Duodenal mucosa (tissue), 2 donors: ENCODE measurements around the gene MAP3K6.

Experiments used
- H3K27ac ChIP-seq: one replicate; pipeline ENCODE4 v1.7.0; 2013; ENCODE audit warnings: low read depth, low read length
- H3K27me3 ChIP-seq, 2 donors: one replicate each; pipeline ENCODE4 v1.7.0; 2013; ENCODE audit warnings: low read length in 2 of 2, control low read depth in 1 of 2; ENCODE audit not compliant: insufficient read depth in 2 of 2, control insufficient read depth in 1 of 2
- H3K36me3 ChIP-seq, 2 donors: one replicate each; pipeline ENCODE4 v1.7.0; 2013; ENCODE audit warnings: low read length in 2 of 2, control low read depth in 1 of 2; ENCODE audit not compliant: insufficient read depth in 2 of 2, control insufficient read depth in 1 of 2
- H3K4me1 ChIP-seq, 2 donors: one replicate each; pipeline ENCODE4 v1.7.0; 2013; ENCODE audit warnings: low read length in 2 of 2, control low read depth in 1 of 2; ENCODE audit not compliant: insufficient read depth in 2 of 2, control insufficient read depth in 1 of 2
- H3K4me3 ChIP-seq, 2 donors: one replicate each; pipeline ENCODE4 v1.7.0; 2013; ENCODE audit warnings: low read length in 2 of 2, low read depth in 1 of 2
- H3K9ac ChIP-seq, 2 donors: one replicate each; pipeline ENCODE4 v1.7.0; 2013; ENCODE audit warnings: low read length in 2 of 2, low read depth in 1 of 2
- H3K9me3 ChIP-seq, 2 donors: one replicate each; pipeline ENCODE4 v1.7.0; 2013; ENCODE audit warnings: low read length in 2 of 2, control low read depth in 1 of 2; ENCODE audit not compliant: control insufficient read depth in 1 of 2

MAP3K6 gene

DNA sequence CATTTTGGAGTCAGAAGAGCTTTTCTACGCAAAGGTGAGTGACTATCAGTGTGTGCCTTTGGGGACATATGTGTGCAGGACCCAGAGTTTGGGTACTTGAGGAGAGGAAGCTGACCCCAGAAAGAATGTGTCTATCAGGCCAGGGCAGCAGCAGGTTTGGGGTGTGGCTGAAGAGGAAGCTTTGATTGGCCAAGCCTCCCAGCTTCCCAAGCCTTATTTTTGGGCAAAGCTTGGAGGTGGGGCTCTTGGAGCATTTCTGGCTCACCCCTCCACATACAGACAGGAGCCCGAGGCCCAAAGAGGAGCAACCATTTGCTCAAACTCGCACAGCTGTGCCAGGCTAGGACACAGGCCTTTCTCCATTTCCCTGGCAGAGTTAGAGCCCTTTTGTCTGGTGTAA, 30.3 kb upstream of the MAP3K6 start:
- Histone ChIP-seq H3K9ac (no peak overlapping the region), H3K4me1 (peaks cover under 1 to 7% of the 10 kb centered on the region in 2 donors), H3K36me3 (no peaks in the 10 kb centered on the region), H3K9me3 (no peaks in the 10 kb centered on the region), H3K27ac (no peak overlapping the region), H3K4me3 (no peak overlapping the region), H3K27me3 (no peaks in the 10 kb centered on the region)

DNA sequence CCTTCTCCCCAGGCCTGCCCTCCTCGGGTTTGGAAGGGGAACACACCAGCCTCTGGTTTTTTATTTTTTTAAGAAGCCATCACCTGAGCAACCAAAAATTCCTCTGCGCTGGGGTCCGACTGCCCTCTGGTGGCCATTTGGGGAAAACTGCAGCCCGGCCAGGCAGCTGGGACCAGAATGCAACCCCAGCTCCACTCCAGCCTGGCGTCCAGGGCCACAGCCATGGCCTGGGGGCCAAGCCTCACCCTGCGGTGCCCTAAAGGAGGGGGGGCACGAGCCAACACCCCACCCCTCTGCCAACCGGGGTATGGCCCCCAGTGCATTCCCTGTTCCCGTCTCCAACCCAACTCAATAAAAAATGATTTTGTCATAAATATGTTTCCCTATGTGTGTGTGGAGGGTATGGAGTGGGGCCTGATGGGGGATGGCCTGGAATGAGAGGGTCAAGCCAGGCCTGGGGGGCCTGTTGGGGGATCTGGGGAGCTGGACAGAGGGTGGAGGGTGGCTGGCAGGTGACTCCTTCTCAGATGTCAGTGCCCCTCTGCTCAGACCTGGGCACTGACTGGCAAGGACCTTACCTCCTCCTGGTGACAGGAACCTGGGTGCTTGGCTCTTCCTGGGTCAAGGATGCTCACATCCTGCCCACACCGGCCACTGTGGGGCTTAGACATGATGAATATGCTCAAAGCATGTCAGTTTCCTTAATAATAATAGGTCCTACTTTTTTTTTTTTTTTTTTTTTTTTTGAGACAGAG, 28.9 kb upstream of the MAP3K6 start:
- H3K4me3 ChIP-seq, result no peak overlapping the region
- H3K9me3 ChIP-seq, result no peaks in the 10 kb centered on the region
- H3K36me3 ChIP-seq, result no peaks in the 10 kb centered on the region
- no peaks in the 10 kb centered on the region for H3K27me3 ChIP-seq
- no peak overlapping the region for H3K27ac ChIP-seq
- peaks cover 7 to 16% of the 10 kb centered on the region in 2 donors for H3K4me1 ChIP-seq
- H3K9ac ChIP-seq, result no peak overlapping the region

DNA sequence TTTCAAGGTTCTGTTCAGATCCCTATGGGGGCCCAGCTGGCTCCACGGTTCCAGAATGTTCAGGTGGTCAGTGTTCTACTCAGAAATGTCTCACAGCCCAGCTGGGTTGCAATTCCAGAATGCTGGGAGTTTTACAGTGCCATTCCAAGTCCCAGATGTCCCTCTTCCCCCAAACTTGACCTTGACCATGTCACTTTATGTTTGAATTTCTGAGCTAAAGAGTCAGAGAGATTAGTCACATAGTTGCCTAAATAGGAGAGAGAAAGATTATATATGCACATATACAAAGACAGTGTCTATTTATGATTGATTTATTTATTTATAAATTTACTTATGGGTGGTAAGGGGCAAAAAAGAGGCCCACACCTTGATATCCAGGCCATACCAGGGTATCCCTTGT, 28.2 kb upstream of the MAP3K6 start:
- Histone ChIP-seq H3K27me3 (no peaks in the 10 kb centered on the region), H3K27ac (no peak overlapping the region), H3K4me1 (peaks cover 7 to 16% of the 10 kb centered on the region in 2 donors), H3K4me3 (no peak overlapping the region), H3K9me3 (no peaks in the 10 kb centered on the region), H3K9ac (no peak overlapping the region), H3K36me3 (no peaks in the 10 kb centered on the region)

DNA sequence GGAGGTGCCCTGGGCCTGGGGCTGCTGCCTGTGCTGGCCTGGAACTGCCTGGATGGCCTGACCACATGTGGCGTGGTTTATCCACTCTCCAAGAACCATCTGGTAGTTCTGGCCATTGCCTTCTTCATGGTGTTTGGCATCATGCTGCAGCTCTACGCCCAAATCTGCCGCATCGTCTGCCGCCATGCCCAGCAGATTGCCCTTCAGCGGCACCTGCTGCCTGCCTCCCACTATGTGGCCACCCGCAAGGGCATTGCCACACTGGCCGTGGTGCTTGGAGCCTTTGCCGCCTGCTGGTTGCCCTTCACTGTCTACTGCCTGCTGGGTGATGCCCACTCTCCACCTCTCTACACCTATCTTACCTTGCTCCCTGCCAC, 27.5 kb upstream of the MAP3K6 start:
- H3K27me3 ChIP-seq, result no peaks in the 10 kb centered on the region
- no peaks in the 10 kb centered on the region for H3K36me3 ChIP-seq
- no peak overlapping the region for H3K9ac ChIP-seq
- H3K4me1 ChIP-seq, result peaks cover 7 to 16% of the 10 kb centered on the region in 2 donors
- H3K4me3 ChIP-seq, result no peak overlapping the region
- no peaks in the 10 kb centered on the region for H3K9me3 ChIP-seq
- H3K27ac ChIP-seq, result no peak overlapping the region

DNA sequence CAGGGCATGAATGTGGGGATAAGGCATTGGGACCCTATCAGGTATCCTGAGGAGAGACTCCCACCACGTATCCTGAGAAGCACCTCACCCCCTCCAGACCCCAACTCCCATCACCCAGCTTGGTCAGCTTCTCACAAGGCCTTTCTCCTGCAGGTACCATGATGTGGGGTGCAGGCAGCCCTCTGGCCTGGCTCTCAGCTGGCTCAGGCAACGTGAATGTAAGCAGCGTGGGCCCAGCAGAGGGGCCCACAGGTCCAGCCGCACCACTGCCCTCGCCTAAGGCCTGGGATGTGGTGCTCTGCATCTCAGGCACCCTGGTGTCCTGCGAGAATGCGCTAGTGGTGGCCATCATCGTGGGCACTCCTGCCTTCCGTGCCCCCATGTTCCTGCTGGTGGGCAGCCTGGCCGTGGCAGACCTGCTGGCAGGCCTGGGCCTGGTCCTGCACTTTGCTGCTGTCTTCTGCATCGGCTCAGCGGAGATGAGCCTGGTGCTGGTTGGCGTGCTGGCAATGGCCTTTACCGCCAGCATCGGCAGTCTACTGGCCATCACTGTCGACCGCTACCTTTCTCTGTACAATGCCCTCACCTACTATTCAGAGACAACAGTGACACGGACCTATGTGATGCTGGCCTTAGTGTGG, 27.0 kb upstream of the MAP3K6 start:
- H3K4me3 ChIP-seq, result no peak overlapping the region
- H3K9me3 ChIP-seq, result no peaks in the 10 kb centered on the region
- no peaks in the 10 kb centered on the region for H3K36me3 ChIP-seq
- no peaks in the 10 kb centered on the region for H3K27me3 ChIP-seq
- H3K27ac ChIP-seq, result no peak overlapping the region
- H3K4me1 ChIP-seq, result peaks cover 7 to 16% of the 10 kb centered on the region in 2 donors
- no peak overlapping the region for H3K9ac ChIP-seq

DNA sequence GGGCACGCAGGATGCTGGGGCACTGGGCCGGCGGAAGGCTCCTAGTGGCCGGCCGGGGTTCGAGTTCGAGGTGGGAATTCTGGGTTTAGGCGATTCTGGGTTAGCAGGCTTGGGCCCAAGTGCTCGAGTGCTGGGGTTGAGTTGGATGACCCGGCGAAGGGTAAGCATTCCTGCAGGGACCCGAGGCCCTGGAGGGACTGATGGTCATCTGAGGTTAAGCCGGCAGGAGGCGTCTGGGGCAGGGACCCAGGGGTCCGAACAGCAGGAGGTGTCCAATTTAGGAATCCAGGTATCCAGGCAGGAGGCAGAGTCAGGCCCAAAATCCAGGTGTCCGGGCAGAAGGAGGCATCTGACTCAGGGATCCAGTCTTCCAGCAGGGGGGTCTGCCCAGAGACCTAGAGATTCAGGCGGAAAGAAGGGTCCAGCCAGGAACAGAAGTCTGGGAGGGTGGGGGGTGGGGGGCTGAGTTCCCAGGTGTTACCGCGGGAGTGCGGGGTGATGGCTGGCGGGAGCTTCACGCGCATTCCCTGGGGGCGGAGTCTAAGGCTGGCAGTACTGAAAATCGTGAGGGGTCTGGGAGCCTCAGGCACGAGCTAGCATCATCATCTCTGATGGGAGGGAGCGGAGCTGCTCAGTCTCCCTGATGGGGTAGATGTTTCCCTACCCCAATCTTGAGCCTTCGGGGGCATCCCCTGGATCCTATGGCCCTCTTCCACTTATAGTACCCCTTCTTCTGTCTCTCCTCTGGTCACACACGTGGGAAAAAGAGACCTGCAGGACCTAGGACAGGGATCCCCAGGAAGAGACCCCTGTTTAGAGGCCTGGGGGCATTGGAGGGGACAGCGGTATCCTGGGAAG, 26.2 kb upstream of the MAP3K6 start:
- Histone ChIP-seq H3K27me3 (no peaks in the 10 kb centered on the region), H3K4me3 (peak overlapping the region; percentile 56 to 63)

DNA sequence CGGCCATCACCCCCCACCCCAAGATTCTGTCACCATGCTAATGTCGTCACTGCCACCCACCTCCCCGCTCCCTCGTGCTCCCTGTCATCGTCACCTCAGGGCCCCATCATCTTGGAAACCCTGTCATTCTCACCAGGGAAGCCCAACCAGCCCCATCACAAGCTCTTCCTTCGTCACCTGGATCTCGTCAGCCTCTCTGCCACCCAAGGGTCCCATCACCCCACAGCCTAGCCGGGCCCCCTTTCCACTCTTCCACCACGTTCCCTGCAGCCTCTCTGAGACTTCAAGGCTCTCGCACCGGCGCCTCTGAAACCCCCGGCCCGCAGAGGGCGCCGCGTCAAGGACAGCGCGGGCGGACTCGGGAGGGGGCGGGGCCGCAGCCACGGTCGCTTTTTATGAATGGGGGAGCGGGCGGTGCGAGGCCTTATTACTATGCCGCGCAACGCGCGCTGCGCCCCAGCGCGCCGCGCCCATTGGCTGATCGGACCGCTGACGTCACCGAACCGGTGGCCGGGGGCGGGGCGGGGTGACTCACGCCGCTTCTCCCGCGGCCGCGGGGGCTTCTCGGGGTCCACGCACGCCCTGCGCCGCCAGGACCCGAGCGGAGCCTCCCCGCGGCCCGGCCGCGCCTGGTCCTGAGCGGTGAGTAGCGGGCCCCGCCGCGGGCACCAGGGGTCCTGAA, 25.5 kb upstream of the MAP3K6 start, which contains the start of gene GPR3:
Gene GPR3, plus strand, starts transcription at position 527 of the 682 bp plus-strand sequence. CDS start 1,177 bp downstream, outside the sequence.
- H3K9ac ChIP-seq, result peak within 1 kb of the TSS; percentile 33 to 39
- no peak within 1 kb of the TSS for H3K27ac ChIP-seq
- H3K4me3 ChIP-seq, result peak within 1 kb of the TSS; percentile 57 to 71
- no peaks in the 10 kb centered on the region for H3K9me3 ChIP-seq
- H3K36me3 ChIP-seq, result no peaks in the 10 kb centered on the region
- H3K27me3 ChIP-seq, result no peaks in the 10 kb centered on the region
- H3K4me1 ChIP-seq, result peaks cover 10 to 16% of the 10 kb centered on the region in 2 donors

More for the DNA sequence above, 26.2 kb upstream of the MAP3K6 start:
- H3K4me1 ChIP-seq, result peaks cover 10 to 16% of the 10 kb centered on the region in 2 donors
- no peak overlapping the region for H3K27ac ChIP-seq
- no peaks in the 10 kb centered on the region for H3K36me3 ChIP-seq
- H3K9me3 ChIP-seq, result no peaks in the 10 kb centered on the region
- peak overlapping the region; percentile 18 to 33 for H3K9ac ChIP-seq

DNA sequence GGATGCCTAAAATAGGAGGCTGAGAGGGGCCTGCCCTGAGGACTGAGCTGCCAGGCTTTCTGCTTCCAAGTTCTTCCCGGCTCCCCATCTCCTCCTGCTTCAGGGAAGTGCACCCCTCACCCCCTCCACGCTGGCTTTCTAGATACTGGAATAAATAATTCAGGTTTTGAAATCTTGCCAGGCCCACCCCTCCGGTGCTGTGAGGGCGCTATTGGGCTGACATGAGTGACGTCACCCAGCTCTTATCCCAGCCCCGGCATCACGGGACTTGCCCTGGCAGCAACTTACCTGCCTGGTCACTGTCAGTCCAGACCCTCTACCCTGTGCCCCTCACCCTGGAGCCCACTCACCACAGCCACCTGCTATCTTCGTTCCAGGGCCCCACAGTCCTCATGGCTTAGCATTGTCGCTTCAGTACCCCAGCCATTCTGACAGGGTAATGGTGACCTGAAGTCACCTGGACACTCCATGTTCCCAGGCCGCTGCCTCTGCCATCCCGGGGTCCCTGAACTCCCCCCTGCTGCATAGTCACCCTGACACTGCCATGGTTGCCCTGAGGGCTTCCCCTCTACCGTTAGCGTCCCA, 24.8 kb upstream of the MAP3K6 start:
- no peaks in the 10 kb centered on the region for H3K27me3 ChIP-seq
- H3K27ac ChIP-seq, result no peak overlapping the region
- no peaks in the 10 kb centered on the region for H3K36me3 ChIP-seq
- peak overlapping the region; percentile 20 to 39 for H3K9ac ChIP-seq
- peaks cover 10 to 16% of the 10 kb centered on the region in 2 donors for H3K4me1 ChIP-seq
- peak overlapping the region; percentile 57 to 71 for H3K4me3 ChIP-seq
- H3K9me3 ChIP-seq, result no peaks in the 10 kb centered on the region

DNA sequence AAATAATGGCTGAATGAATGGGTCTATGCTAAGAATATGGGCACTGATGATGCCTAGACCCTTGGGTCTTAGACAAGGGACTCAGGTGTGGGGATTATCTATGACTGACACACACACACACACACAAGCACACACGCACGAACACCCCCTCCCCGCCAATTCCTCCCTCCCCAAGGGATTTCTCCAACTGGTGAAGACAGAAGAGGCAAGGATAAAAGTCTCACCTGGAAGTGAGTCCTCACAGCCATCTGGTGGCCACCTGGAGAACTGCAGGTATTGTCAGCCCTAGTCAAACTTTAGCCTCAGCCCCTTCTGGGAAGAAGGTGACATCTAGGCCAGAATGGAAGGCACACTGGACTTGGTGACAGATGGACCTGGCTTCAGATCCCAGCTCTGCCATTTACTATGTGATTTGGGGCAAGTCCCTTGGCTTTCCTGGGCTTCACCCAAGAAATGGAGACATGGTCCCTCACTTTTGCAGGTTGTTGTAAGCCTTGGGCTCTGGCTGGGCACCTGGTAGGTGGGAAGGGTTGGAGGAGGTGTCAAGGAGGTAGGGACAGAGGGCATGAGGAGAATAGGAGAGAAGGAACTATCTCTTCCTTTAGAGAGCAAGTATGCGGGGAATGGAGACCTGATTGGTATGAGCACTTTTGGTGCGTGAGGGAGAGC, 21.7 kb upstream of the MAP3K6 start:
- Histone ChIP-seq H3K4me3 (no peak overlapping the region), H3K27ac (no peak overlapping the region), H3K27me3 (no peaks in the 10 kb centered on the region), H3K9ac (no peak overlapping the region), H3K9me3 (no peaks in the 10 kb centered on the region), H3K4me1 (peaks cover 10 to 16% of the 10 kb centered on the region in 2 donors), H3K36me3 (no peaks in the 10 kb centered on the region)
